Neuronal stem cell (in vitro differentiated cells): ENCODE measurements around the gene BCKDK.

Experiments
- DNase-seq: peaks from one replicate; pipeline ENCODE4 v3.0.0-alpha.2; 2013; ENCODE audit warnings: low spot score
- H2AFZ ChIP-seq: one replicate; pipeline ENCODE4 v1.6.1; 2013; ENCODE audit warnings: mild to moderate bottlenecking, low read length, inconsistent platforms
- H2AK5ac ChIP-seq: 2 replicates; pipeline ENCODE4 v1.6.1; 2013; ENCODE audit warnings: low read depth, mild to moderate bottlenecking, inconsistent platforms, low read length, moderate library complexity, mixed read lengths
- H2BK120ac ChIP-seq: 2 replicates; pipeline ENCODE4 v1.6.1; 2013; ENCODE audit warnings: low read depth, mild to moderate bottlenecking, inconsistent platforms, low read length, moderate library complexity, mixed read lengths
- H2BK12ac ChIP-seq: one replicate; pipeline ENCODE4 v1.6.1; 2013; ENCODE audit warnings: low read length, inconsistent platforms
- H2BK15ac ChIP-seq: 2 replicates; pipeline ENCODE4 v1.6.1; 2013; ENCODE audit warnings: mild to moderate bottlenecking, low read length, inconsistent platforms, mixed read lengths
- H2BK5ac ChIP-seq: one replicate; pipeline ENCODE4 v1.6.1; 2013; ENCODE audit warnings: inconsistent platforms, mild to moderate bottlenecking, low read length, moderate library complexity
- H3K14ac ChIP-seq: one replicate; pipeline ENCODE4 v1.6.1; 2013; ENCODE audit warnings: low read length, inconsistent platforms
- H3K18ac ChIP-seq: 2 replicates; pipeline ENCODE4 v1.6.1; 2013; ENCODE audit warnings: low read length, inconsistent platforms
- H3K23ac ChIP-seq: 2 replicates; pipeline ENCODE4 v1.6.1; 2013; ENCODE audit warnings: low read depth, mild to moderate bottlenecking, mixed read lengths, low read length, inconsistent platforms; ENCODE audit not compliant: poor library complexity
- H3K27ac ChIP-seq: replicated peaks from 3 replicates; pipeline ENCODE4 v1.5.1; 2013; ENCODE audit warnings: low read length, inconsistent platforms
- H3K27me3 ChIP-seq, 3 experiments: 2 replicates each; pipeline ENCODE4 v1.6.1; 2013; ENCODE audit warnings: low read length in 3 of 3, mild to moderate bottlenecking in 2 of 3, inconsistent platforms in 1 of 3, low read depth in 1 of 3, mixed read lengths in 1 of 3, moderate library complexity in 1 of 3; ENCODE audit not compliant: control insufficient read depth in 3 of 3, insufficient read depth in 3 of 3
- H3K36me3 ChIP-seq, 2 donors: replicated peaks in 1 of 2; 2 replicates each; pipeline ENCODE4 v1.6.1; 2013; ENCODE audit warnings: low read length in 2 of 2; ENCODE audit not compliant: control insufficient read depth in 2 of 2, insufficient read depth in 2 of 2
- H3K4ac ChIP-seq: 2 replicates; pipeline ENCODE4 v1.6.1; 2013; ENCODE audit warnings: inconsistent platforms, mild to moderate bottlenecking, low read length, moderate library complexity
- H3K4me1 ChIP-seq, 2 donors: 1 replicate in 1 of 2; 2 replicates in 1 of 2; pipeline ENCODE4 v1.6.1; 2013; ENCODE audit warnings: low read length in 2 of 2, low read depth in 1 of 2; ENCODE audit not compliant: control insufficient read depth in 2 of 2, insufficient read depth in 1 of 2
- H3K4me2 ChIP-seq: one replicate; pipeline ENCODE4 v1.6.1; 2013; ENCODE audit warnings: mild to moderate bottlenecking, low read length, inconsistent platforms; ENCODE audit not compliant: insufficient read depth, poor library complexity, severe bottlenecking
- H3K4me3 ChIP-seq, 2 donors: 2 replicates each; pipeline ENCODE4 v1.5.1; 2013; ENCODE audit warnings: low read length in 2 of 2, mild to moderate bottlenecking in 2 of 2, inconsistent platforms in 1 of 2, moderate library complexity in 1 of 2
- H3K79me1 ChIP-seq: one replicate; pipeline ENCODE4 v1.6.1; 2013; ENCODE audit warnings: low read depth, mild to moderate bottlenecking, inconsistent platforms, low read length, moderate library complexity
- H3K9ac ChIP-seq: one replicate; pipeline ENCODE4 v1.6.1; 2013; ENCODE audit warnings: mild to moderate bottlenecking, low read depth, low read length, inconsistent platforms; ENCODE audit not compliant: poor library complexity
- H3K9me3 ChIP-seq, 2 donors: replicated peaks in 1 of 2; 2 replicates each; pipeline versions ENCODE3 to v1.6.1; 2013; ENCODE audit warnings: low read length in 2 of 2, mild to moderate bottlenecking in 2 of 2, inconsistent platforms in 1 of 2, low read depth in 1 of 2, mixed read lengths in 1 of 2, moderate library complexity in 1 of 2; ENCODE audit not compliant: control insufficient read depth in 2 of 2, insufficient read depth in 1 of 2
- H4K8ac ChIP-seq: one replicate; pipeline ENCODE4 v1.6.1; 2013; ENCODE audit warnings: low read depth, mild to moderate bottlenecking, inconsistent platforms, low read length, moderate library complexity
- H4K91ac ChIP-seq: one replicate; pipeline ENCODE4 v1.6.1; 2013; ENCODE audit warnings: low read length, low read depth, mild to moderate bottlenecking, inconsistent platforms; ENCODE audit not compliant: poor library complexity
- WGBS, 2 donors: extraction: QIAGEN DNeasy Blood & Tissue Kit; methylation state at CpG; one replicate each; pipeline ENCODE4 v1.1.7; 2013; ENCODE audit warnings: missing lambda C conversion rate in 2 of 2, mixed read lengths in 1 of 2; ENCODE audit not compliant: insufficient read length in 2 of 2, insufficient replicate concordance in 1 of 2; ENCODE audit errors: extremely low coverage in 2 of 2; 5-methylcytosine and 5-hydroxymethylcytosine counted together

Gene BCKDK

GRCh38 chr16:31134625-31135534 is 26.7 kb downstream of the BCKDK start:
- Histone ChIP-seq H3K4me3 (peak overlapping the region in 1 of 2 donors; percentile 26), H3K27ac (no peak overlapping the region)
- WGBS, 2 donors = no CpG with 5 or more reads among the region's 18 CpGs

GRCh38 chr16:31135535-31136286 is 27.5 kb downstream of the BCKDK start, which contains the start of gene PRSS8:
TSS of gene PRSS8 (minus strand) at chr16:31135727. CDS start at chr16:31135498, 229 bp downstream.
- H3K4me3 ChIP-seq = peak within 1 kb of the TSS in 1 of 2 donors; percentile 36

More at GRCh38 chr16:31134625-31135534, 26.7 kb downstream of the BCKDK start:
- Histone ChIP-seq H2AFZ (peak overlapping the region; percentile 59), H3K4ac (peak overlapping the region; percentile 10), H3K18ac (peak overlapping the region; percentile 95), H3K79me1 (peaks cover 2% of the 10 kb centered on the region), H3K27me3 (peaks cover 0 to 3% (median 0%) of the 10 kb centered on the region in 3 experiments), H2AK5ac (peak overlapping the region; percentile 20), H3K9me3 (no peaks in the 10 kb centered on the region), H3K36me3 (peaks cover 13 to 28% of the 10 kb centered on the region in 2 donors), H2BK12ac (peak overlapping the region; percentile 75), H4K91ac (peak overlapping the region; percentile 89), H2BK5ac (peak overlapping the region; percentile 19), H3K4me1 (peaks cover 15 to 21% of the 10 kb centered on the region in 2 donors), H3K9ac (no peak overlapping the region), H4K8ac (no peak overlapping the region), H3K4me2 (peak overlapping the region; percentile 52), H3K23ac (peak overlapping the region; percentile 40), H2BK120ac (peak overlapping the region; percentile 21), H3K14ac (peak overlapping the region; percentile 17), H2BK15ac (peak overlapping the region; percentile 97)
- no peak for DNase-seq

GRCh38 chr16:31136287-31136662 is 28.1 kb downstream of the BCKDK start:
- Histone ChIP-seq H2AFZ (no peak overlapping the region), H3K18ac (peak overlapping the region; percentile 0), H2BK12ac (no peak overlapping the region), H3K14ac (no peak overlapping the region), H2BK5ac (peak overlapping the region; percentile 19), H3K27me3 (peaks cover 0 to 3% (median 0%) of the 10 kb centered on the region in 3 experiments), H3K4me2 (no peak overlapping the region), H3K9ac (no peak overlapping the region), H2BK15ac (peak overlapping the region; percentile 6), H3K4me3 (no peak overlapping the region), H3K36me3 (peaks cover 8 to 16% of the 10 kb centered on the region in 2 donors), H4K91ac (peak overlapping the region; percentile 99), H2AK5ac (peak overlapping the region; percentile 20), H3K79me1 (peaks cover 2% of the 10 kb centered on the region), H3K23ac (no peak overlapping the region), H3K9me3 (no peaks in the 10 kb centered on the region), H3K27ac (no peak overlapping the region), H2BK120ac (peak overlapping the region; percentile 21), H3K4ac (no peak overlapping the region), H4K8ac (no peak overlapping the region), H3K4me1 (peaks cover 20 to 23% of the 10 kb centered on the region in 2 donors)
- WGBS, 2 donors = no CpG with 5 or more reads among the region's 6 CpGs
- no peak for DNase-seq

More at GRCh38 chr16:31135535-31136286, 27.5 kb downstream of the BCKDK start, which contains the start of gene PRSS8:
- no peak within 1 kb of the TSS for H3K27ac ChIP-seq
- peak within 1 kb of the TSS; percentile 99 for H4K91ac ChIP-seq
- H3K36me3 ChIP-seq = peaks cover 11 to 21% of the 10 kb centered on the region in 2 donors
- peak within 1 kb of the TSS; percentile 75 for H2BK12ac ChIP-seq
- peak within 1 kb of the TSS; percentile 21 for H2BK120ac ChIP-seq
- H2BK15ac ChIP-seq = peak within 1 kb of the TSS; percentile 97
- peaks cover 20 to 21% of the 10 kb centered on the region in 2 donors for H3K4me1 ChIP-seq
- no peak within 1 kb of the TSS for H4K8ac ChIP-seq
- no peak for DNase-seq
- H3K9me3 ChIP-seq = no peaks in the 10 kb centered on the region
- H3K4ac ChIP-seq = peak within 1 kb of the TSS; percentile 10
- peak within 1 kb of the TSS; percentile 20 for H2AK5ac ChIP-seq
- H3K27me3 ChIP-seq = peaks cover 0 to 3% (median 0%) of the 10 kb centered on the region in 3 experiments
- WGBS, 2 donors = no CpG with 5 or more reads among the region's 22 CpGs
- H3K79me1 ChIP-seq = peaks cover 2% of the 10 kb centered on the region
- H3K4me2 ChIP-seq = peak within 1 kb of the TSS; percentile 52
- H2AFZ ChIP-seq = peak within 1 kb of the TSS; percentile 59
- peak within 1 kb of the TSS; percentile 17 for H3K14ac ChIP-seq
- H3K9ac ChIP-seq = peak within 1 kb of the TSS; percentile 84
- peak within 1 kb of the TSS; percentile 95 for H3K18ac ChIP-seq
- H3K23ac ChIP-seq = peak within 1 kb of the TSS; percentile 40
- H2BK5ac ChIP-seq = peak within 1 kb of the TSS; percentile 19
